Loucy (cell line): Measurements from ENCODE around the gene GLMP.

Source experiments
- H2AFZ ChIP-seq: fragments of 200-600 bp; sonication (generic); 2 replicates; pipeline ENCODE4 v1.6.0; 2016; ENCODE audit warnings: antibody characterized with exemption, mild to moderate bottlenecking, low read length, moderate library complexity
- H3F3A ChIP-seq: fragments of 200-600 bp; 2 replicates; pipeline ENCODE4 v1.6.0; 2016; ENCODE audit warnings: antibody characterized with exemption, low read depth, mild to moderate bottlenecking
- H3K27me3 ChIP-seq: fragments of 200-600 bp; sonication (generic); 2 replicates; pipeline ENCODE4 v1.6.1; 2014; ENCODE audit warnings: low read length, mild to moderate bottlenecking; ENCODE audit not compliant: insufficient read depth, poor library complexity, severe bottlenecking
- H3K36me3 ChIP-seq: fragments of 200-600 bp; sonication (generic); 2 replicates; pipeline ENCODE4 v1.6.1; 2016; ENCODE audit warnings: low read length; ENCODE audit not compliant: insufficient read depth
- H3K4me1 ChIP-seq: fragments of 200-600 bp; sonication (generic); 2 replicates; pipeline ENCODE4 v1.5.1; 2014; ENCODE audit warnings: low read length, mild to moderate bottlenecking; ENCODE audit not compliant: insufficient read depth, poor library complexity, severe bottlenecking
- H3K4me2 ChIP-seq: fragments of 200-600 bp; sonication (generic); 2 replicates; pipeline ENCODE4 v1.6.0; 2014; ENCODE audit warnings: antibody characterized with exemption, low read length, low read depth, mild to moderate bottlenecking; ENCODE audit not compliant: poor library complexity, severe bottlenecking
- H3K4me3 ChIP-seq: fragments of 200-600 bp; sonication (generic); 2 replicates; pipeline ENCODE4 v1.5.1; 2014; ENCODE audit warnings: low read length, mild to moderate bottlenecking, mixed read lengths; ENCODE audit not compliant: poor library complexity, severe bottlenecking
- H3K79me2 ChIP-seq: fragments of 200-600 bp; sonication (generic); 2 replicates; pipeline ENCODE4 v1.6.1; 2014; ENCODE audit warnings: low read length; ENCODE audit not compliant: insufficient read depth
- H3K9ac ChIP-seq: fragments of 200-600 bp; sonication (generic); 2 replicates; pipeline ENCODE4 v1.6.0; 2014; ENCODE audit warnings: mild to moderate bottlenecking, low read depth, low read length, moderate library complexity; ENCODE audit not compliant: poor library complexity, severe bottlenecking
- H3K9me2 ChIP-seq: fragments of 200-600 bp; sonication (generic); replicated peaks from 2 replicates; pipeline ENCODE4 v1.6.1; 2016; ENCODE audit warnings: low read depth, low read length, mixed read lengths
- H3K9me3 ChIP-seq: fragments of 200-600 bp; sonication (generic); 2 replicates; pipeline ENCODE4 v1.6.1; 2014; ENCODE audit warnings: mild to moderate bottlenecking, antibody characterized with exemption, low read length, low read depth; ENCODE audit not compliant: insufficient read depth
- H4K20me1 ChIP-seq: fragments of 200-600 bp; sonication (generic); 2 replicates; pipeline ENCODE4 v1.6.0; 2014; ENCODE audit warnings: antibody characterized with exemption, low read length, mild to moderate bottlenecking; ENCODE audit not compliant: insufficient read depth, poor library complexity, severe bottlenecking
- EZH2phosphoT487 ChIP-seq: fragments of 200-600 bp; IDR thresholded peaks from 2 replicates; pipeline ENCODE4 v1.6.1; 2018; ENCODE audit warnings: antibody characterized with exemption, mild to moderate bottlenecking, moderate library complexity, borderline replicate concordance
- TF ChIP-seq, protein P1 (sequence below): fragments of 200-600 bp; sonication (generic); conservative IDR thresholded peaks from 2 replicates; pipeline ENCODE4 v1.5.1; 2014; ENCODE audit warnings: mild to moderate bottlenecking, antibody characterized with exemption, low read length

GLMP gene

DNA sequence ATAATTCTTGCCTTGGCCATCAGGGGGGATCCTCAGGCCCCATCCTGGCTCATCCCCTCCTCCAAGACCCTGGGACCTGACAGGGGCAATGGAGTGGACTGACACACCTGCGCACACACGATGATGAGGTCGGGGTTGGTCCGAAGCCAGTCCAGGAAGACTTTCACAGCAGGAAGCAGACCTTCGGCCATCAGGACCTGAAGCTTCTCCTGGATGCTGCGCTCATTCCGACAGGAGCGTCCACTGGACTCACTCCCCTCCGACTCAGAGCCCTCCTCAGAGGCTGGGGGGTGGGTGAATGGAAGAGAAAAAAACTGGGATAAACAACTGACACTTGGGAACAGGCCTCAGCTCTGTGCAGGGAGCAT, 32.2 kb downstream of the GLMP start:
- no peak overlapping the region for H3K9ac ChIP-seq
- no peak overlapping the region for H3K4me2 ChIP-seq
- no peaks in the 10 kb centered on the region for H3K9me2 ChIP-seq
- H3K36me3 ChIP-seq = peaks cover 87% of the 10 kb centered on the region; the same call in 1 of the 2 replicates
- no peak for TF ChIP-seq EZH2phosphoT487
- TF ChIP-seq, protein P1, sequence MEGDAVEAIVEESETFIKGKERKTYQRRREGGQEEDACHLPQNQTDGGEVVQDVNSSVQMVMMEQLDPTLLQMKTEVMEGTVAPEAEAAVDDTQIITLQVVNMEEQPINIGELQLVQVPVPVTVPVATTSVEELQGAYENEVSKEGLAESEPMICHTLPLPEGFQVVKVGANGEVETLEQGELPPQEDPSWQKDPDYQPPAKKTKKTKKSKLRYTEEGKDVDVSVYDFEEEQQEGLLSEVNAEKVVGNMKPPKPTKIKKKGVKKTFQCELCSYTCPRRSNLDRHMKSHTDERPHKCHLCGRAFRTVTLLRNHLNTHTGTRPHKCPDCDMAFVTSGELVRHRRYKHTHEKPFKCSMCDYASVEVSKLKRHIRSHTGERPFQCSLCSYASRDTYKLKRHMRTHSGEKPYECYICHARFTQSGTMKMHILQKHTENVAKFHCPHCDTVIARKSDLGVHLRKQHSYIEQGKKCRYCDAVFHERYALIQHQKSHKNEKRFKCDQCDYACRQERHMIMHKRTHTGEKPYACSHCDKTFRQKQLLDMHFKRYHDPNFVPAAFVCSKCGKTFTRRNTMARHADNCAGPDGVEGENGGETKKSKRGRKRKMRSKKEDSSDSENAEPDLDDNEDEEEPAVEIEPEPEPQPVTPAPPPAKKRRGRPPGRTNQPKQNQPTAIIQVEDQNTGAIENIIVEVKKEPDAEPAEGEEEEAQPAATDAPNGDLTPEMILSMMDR = no peak
- H3K27me3 ChIP-seq = no peaks in the 10 kb centered on the region
- no peak overlapping the region for H2AFZ ChIP-seq
- H3K4me3 ChIP-seq = no peak overlapping the region
- no peaks in the 10 kb centered on the region for H3F3A ChIP-seq
- no peaks in the 10 kb centered on the region for H3K9me3 ChIP-seq
- H3K79me2 ChIP-seq = no peaks in the 10 kb centered on the region
- no peaks in the 10 kb centered on the region for H4K20me1 ChIP-seq
- H3K4me1 ChIP-seq = no peaks in the 10 kb centered on the region

GRCh38 chr1:156262461-156263287, 32.8 kb downstream of the GLMP start:
- Histone ChIP-seq H3K4me2 (no peak overlapping the region), H3K9me2 (no peaks in the 10 kb centered on the region), H3F3A (no peaks in the 10 kb centered on the region), H3K4me1 (no peaks in the 10 kb centered on the region), H3K36me3 (peaks cover 87% of the 10 kb centered on the region; the same call in 1 of the 2 replicates), H4K20me1 (no peaks in the 10 kb centered on the region), H3K79me2 (no peaks in the 10 kb centered on the region), H3K9me3 (no peaks in the 10 kb centered on the region), H3K27me3 (no peaks in the 10 kb centered on the region), H3K4me3 (no peak overlapping the region), H3K9ac (no peak overlapping the region), H2AFZ (no peak overlapping the region)
- no peak for TF ChIP-seq EZH2phosphoT487
- TF ChIP-seq, protein P1 = no peak

- H3K9me2 ChIP-seq = no peaks in the 10 kb centered on the region
- H3K4me2 ChIP-seq = no peak overlapping the region
- TF ChIP-seq, protein P1 = no peak
- TF ChIP-seq EZH2phosphoT487 = no peak
- no peaks in the 10 kb centered on the region for H4K20me1 ChIP-seq
- no peaks in the 10 kb centered on the region for H3K27me3 ChIP-seq
- no peaks in the 10 kb centered on the region for H3F3A ChIP-seq
- peaks cover 86% of the 10 kb centered on the region; the same call in 1 of the 2 replicates for H3K36me3 ChIP-seq
- H3K4me1 ChIP-seq = peaks cover 3% of the 10 kb centered on the region
- no peak overlapping the region for H3K4me3 ChIP-seq
- no peak overlapping the region for H3K9ac ChIP-seq
- no peaks in the 10 kb centered on the region for H3K9me3 ChIP-seq
- no peaks in the 10 kb centered on the region for H3K79me2 ChIP-seq
- H2AFZ ChIP-seq = no peak overlapping the region
Measured at GRCh38 chr1:156260896-156261295, 34.6 kb downstream of the GLMP start.
